NCI-H774 (cell line): ENCODE data around the gene MRPL11.
"Not testable (repeated sequence)": the region's sequence is repeated elsewhere in the genome, so short reads cannot be mapped to it uniquely, and the experiment has no call there.

Experiments used
- DNase-seq: peaks from one replicate; lab custom pipeline; 2025; lab: John Stamatoyannopoulos, UW

MRPL11 gene

DNA sequence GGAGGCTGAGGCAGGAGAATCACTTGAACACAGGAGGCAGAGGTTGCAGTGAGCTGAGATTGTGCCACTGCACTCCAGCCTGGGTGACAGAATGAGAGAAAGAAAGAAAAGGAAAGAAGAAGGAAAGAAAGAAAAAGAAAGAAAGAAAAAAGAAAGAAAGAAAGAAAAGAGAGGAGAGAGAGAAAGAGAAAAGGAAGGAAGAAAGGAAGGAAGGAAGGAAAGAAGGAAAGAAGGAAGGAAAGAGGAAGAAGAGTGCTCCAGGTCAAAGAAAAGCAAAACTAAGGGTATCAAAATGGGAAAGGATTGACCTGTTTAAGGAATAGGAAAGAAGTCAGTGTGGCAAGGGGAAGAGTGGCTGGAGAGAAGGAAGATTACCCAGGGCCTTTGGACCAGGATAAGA is 7.4 kb downstream of the MRPL11 start:
- not testable (repeated sequence) for DNase-seq

DNA sequence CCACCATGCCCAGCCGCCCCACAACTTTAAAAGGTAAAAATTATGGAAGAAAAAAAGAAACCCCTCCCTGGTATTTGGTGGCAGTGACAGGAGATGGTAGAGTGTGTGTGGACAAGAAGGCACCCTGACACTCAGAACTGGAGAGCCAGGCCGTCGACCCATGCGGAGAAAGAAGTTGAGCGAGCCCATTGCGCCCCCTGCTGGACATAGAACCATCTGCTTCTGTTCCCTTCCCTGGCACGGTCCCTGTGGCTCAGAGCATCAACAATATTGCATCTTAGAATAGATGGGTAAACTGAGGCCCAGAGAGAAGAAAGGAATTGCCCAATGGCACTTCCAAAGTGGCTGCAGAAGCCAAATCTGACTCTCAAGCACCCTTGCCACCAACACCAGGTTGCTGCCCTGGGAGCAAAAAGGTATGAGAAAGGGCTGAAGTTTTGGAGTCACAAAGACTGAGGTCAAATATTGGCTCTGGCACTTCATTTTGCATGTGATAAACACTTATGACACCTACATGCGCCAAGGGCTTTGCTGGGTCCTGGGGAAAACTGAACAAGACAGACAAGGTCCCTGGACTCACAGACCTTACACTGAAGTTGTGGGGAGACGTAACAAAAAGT is 8.6 kb downstream of the MRPL11 start:
- DNase-seq: peak; percentile 66

DNA sequence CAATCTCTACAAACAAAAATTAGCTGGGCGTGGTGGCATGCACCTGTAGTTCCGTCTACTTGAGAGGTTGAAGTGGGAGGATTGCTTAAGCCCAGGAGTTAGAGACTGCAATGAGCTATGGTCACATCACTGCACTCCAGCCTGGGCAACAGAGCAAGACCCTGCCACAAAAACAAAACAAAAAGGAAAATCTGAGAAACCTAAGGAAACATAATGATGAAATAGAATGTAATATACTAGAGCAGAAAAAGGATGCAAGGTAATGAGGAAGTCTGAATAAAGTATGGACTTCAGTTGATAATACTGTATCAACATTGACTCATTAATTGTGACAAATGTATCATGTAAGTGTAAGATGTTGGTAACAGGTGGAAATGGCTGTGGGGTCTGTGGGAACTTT is 9.7 kb downstream of the MRPL11 start:
- DNase-seq: no peak

DNA sequence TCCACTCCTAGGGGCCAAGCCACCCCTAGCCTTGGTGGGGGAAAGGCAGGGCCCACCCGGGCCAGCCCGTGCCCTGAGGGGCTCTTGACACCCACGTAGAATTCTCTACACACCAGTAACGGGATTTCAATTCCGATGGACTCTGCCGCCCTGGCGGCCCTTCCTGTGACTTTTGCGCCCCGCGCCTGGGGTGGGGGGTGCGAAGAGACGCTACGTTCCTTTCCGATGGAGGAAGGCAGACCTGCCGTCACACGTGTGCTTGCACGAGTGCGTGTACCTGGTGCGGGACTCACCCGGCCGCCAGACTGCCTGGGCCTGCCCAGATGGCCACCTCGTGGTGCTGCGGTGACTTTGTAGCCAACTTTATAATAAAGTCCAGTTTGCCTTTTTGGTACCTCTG is 12.3 kb downstream of the MRPL11 start:
- DNase-seq: no peak

DNA sequence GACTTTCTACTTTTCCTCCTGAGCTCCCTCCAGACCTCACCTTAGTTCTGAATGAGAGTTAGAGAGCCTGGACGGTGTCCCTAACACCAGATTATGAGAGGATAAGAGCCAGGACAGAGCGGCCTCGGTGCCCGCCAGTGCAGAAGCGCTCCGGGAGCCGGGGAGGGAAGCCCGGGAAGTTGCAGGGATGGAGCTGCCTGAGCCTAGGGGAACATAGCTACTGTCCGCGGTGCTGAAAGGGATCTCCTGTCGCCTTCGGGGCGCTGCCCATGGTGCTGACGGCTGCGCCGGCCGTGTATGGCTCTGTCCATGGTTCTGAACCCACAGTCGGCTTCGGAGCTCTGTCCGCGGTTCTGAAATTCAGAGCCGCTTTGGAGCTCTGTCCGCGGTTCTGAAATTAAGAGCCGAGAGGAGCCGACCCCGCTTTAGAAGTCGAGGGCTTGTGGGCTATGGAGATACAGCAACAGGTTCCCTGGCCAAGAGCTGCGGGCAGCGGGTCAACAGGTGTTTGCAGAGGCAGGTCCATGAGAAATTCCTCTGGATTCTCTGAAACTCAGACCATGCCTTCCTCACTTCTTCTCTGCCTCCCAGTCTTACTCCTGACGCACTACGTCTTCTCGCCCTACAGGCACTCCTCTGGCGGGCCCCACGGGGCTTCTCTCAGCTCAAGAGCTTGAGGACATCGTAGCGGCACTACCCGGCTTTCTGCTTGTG is 17.0 kb downstream of the MRPL11 start:
- DNase-seq: no peak

DNA sequence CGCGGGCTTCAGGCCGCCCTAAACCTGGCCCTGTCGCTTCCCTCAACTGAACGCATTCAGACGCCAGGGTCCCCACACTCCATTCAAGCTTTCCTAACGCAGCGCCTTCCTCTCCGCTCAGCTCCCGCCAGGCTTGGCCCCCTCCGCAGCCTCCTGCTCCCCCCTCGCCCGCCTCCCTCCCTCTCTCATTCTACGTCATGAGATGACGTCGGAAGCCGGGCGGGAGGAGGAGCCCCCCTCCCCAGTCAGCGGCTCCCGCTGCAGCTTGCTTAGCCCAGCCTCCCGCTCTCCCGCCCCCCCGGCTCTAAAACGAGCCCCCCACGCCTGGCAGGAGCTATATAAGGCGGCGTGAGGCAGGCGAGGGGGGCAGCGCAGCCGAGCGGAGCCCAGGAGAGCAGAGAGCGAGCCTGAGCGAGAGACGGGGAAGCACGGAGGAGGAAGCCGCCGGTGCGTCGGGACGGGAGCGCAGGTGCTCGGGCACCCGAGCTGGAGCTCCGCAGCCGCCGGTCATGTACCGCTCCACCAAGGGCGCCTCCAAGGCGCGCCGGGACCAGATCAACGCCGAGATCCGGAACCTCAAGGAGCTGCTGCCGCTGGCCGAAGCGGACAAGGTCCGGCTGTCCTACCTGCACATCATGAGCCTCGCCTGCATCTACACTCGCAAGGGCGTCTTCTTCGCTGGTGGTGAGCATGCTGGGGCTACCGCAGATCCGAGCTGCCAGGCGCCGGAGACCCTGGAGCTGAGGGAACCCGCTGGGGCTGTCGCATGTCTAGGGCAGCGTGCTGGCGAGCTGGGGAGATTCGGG is 17.8 kb downstream of the MRPL11 start, which contains the start of gene NPAS4:
Gene NPAS4 (plus strand): TSS at position 365 of the 806 bp plus-strand sequence. CDS start 145 bp downstream, at position 510.
- peak; percentile 70 for DNase-seq

DNA sequence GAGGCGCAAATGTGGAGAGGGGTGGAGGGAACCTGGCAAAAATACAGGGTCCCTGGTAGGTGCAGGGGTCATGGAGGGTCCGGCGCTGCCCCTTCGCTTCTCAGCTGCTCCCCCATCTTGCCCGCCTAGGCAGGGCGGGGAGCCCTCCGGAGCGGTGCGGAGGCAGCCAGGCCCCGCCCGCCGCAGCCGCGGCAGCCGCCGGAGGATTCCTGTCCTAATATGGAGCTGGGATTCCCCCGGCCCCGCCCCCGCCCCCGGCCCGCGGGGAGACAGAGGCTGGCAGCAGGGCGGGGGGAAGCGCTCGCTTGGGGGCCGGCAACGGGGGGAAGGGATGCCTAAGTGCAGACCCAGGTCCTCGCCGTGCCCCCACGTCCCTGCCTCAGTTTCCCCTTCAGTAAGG is 18.8 kb downstream of the MRPL11 start:
- DNase-seq: peak; percentile 7

DNA sequence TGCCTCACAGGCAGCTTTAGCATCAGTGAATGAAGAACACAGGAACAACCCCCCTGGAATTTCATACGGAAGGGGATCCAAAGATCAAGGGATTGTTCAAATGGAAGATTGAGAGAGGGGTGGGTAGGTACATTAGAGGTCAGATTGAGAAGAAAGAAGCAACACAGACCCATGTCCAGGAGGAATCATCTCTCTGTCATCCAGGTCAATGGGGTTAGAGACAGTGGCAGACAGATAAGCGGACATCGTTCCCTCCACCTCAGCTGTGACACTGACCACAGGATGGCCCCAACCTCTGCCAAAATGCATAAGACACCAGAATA is 19.7 kb downstream of the MRPL11 start:
- no peak for DNase-seq

DNA sequence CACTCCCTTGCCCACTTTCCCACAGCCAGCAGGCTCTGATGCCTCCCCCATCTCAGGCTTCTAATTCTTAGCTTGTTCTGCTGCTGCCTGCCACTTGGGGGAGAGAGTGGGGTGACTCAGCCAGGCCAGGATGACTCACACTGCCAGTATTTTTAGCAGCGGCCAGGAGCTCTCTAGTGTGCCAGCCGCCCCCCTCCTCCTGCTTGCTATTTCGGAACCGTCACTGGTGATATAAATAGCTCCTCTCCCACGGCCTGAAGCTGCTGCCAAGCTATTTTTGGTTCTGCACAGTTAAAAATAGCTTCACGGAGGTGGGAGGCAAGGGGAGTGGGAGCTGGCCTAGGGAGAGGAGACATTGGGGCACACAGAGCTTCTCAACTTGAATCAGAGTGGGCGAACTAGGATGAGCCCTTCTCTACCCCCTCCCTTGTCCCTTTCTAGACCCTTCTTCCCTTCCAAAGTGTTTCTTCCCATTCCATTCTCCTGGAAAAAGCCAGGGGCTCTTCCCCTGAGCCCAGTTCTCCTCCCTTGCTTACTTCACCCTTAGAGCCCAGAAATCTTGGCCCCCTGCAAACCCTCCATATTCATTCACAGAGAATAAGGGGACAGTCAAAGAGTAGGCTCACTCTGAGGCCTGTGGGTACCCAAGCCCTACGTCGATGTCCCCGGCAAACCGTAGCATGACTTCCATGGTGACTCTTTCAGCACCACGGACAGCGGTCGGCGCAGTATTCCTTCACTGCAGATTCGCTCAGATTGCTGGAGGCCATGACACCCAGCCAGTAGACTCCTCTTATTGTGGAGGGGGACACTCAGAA is 20.3 kb downstream of the MRPL11 start:
- DNase-seq: peak; percentile 57

DNA sequence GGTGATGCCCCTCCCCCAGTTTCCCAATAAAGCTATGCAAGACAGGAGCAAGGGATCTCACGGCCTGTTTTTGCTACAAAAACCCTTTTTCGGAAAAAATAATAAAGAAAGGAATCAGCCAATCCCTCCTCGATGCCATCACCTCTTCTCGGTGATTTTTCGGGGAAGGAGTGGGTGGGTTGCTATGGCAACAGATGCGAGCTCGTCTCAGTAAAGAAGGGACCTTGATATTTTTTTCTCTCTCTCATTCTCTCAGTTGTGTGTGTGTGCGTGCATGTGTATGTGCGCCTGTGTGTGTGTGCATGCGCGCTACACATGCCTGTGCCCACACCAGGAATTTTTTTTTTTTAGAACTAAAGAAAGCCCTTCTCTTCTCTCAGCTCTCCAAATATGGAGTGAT is 21.6 kb downstream of the MRPL11 start:
- no peak for DNase-seq

DNA sequence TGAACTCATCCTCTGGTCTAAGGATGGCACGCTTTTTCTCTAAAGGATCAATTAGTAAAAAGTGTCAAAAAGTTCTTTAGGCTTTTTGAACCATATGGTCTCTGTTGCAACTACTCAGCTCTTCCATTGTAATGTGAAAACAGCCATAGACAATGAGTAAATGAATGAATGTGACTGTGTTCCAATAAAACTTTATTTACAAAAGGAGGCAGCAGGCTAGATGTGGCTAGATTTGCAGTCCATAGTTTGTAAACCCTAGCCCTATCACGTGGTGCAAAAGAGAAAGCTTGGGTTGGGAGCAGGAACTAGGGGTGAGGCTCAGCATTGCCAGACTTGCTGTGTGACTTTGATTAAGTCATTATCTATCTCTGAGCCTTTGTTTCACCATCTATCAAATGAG is 23.2 kb downstream of the MRPL11 start:
- no peak for DNase-seq

DNA sequence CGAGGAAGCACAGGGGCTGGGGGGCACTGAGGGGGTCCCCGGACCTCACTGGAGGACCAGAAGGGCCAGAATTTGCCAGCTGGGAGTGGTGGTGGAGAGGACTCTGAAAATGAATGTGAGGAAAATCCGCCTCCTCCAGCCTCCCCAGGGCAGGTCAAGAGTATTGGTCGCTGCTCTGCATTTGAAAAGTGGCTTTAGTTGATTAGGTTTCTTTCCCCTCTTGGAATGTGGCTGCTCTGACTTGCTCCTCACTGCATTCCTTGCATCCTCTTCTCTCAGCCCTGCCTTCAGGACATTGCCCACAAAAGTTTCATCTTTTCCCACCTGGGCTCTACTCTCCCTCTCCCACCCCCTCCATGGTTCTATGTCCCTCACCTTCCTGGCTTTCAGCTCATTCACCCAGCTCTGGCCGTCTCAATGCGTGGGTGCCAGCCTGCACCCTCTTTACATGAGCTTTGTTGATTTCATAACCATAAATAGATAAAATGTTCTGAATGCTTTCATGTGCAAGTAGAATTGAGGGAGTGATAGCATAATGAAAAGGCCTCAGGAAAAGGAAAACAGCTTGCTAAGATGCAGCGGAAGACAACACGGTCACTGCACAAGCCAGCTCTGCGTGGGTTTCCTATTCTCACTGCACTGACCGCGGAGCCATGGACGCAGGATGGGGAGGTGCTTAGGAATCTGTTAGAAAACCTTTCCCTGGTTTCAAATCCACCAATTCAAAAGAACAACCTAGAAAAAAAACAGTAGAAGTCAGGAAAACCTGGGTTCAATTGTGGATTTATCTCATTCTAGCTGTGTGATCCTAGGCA is 24.3 kb downstream of the MRPL11 start:
- DNase-seq: no peak

DNA sequence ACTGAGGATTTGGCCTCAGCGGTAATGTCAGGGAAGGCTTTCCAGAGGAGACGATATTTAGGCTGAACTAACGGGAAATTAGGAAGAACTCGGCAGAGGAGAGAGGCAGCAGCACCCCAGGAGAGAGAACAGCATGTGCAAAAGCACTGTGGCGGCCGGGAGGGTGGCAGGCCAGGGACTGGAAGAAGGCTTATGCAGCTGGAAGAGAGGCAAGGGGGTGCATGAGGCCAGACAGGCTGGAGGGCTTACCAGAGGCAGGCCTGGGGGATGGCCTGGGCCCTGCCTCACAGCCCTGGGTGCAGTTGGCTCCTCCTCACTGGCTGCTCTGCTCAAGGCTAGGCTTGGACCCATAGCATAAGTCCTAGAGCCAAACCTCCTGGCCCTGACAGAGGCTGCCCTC is 25.5 kb downstream of the MRPL11 start:
- no peak for DNase-seq

DNA sequence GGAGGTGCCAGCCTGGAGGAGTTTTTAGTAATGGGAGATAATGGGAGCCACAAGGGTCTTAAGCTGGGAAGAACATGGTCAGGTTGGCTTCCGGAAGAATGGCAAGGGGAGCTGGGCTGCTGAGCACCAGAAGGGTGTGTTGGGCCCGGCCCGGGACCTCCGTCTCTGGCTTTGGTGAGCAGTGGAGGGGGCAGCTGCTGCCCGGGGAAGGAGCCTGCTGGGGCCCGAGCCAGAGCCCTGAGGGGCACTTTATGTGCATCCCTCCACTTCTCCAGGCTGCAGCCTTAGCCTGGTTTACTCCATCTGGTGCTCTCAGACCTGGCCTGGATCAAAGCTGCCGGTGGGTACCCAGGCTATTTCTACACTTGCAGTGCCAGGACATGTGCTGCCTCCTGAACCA is 26.5 kb downstream of the MRPL11 start:
- DNase-seq: no peak

DNA sequence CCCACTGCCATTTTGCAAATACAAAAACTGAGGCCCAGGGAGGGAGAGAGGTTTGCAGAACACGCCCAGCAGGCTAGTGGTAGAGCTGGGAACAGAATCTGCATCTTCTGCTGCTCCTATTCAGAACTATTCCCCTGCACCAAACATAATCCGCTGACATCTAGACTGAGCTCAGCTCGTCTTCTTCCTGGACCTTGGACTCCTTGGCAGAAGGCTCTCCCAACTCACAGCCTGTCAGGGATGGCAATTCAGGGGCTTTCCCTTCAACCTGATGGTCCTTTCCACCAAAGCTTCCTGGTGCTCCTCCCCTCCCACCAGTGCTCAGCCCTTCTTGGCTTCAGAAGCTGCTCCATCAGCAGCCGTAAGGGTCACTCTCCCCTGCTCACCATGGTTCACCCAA is 27.3 kb downstream of the MRPL11 start:
- DNase-seq: no peak

DNA sequence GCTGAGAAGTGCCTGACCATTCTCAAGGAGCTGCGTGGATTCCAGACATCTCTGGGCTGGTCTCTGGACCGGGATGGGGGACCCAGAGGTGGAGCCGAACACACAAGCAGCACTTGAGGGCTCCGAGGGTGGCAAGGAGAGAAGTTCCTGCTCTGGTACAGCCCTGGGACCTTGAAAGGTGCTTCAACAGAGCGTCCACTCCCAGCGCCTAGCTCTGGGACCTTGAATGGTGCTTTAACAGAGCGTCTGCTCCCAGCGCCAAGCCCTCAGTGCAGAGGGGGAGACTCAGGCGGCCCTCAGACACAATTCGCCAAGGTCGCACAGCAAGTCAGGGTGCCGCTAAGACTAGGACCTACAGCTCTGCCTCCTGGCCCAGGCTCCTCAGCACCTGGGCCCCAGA is 28.5 kb downstream of the MRPL11 start:
- no peak for DNase-seq

DNA sequence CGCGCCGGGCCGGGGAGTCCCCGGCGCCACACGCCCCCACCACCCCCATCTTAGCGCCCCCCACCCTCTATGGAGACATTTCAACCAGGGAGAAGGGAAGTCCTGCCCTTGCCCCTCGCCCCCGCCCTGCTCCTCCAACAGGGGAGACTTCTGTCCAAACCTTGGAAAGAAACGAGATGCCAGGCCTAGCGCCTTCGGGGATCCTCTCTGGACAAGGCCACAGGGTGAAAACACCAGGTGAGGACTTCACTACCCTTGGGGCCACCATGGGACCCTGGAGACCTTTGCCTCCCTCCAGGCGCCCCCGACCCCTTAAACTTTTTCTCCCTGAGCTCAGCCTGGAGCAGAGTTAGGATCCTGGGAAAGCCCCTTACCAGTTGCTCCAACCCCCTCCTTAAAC is 29.4 kb downstream of the MRPL11 start:
- DNase-seq: no peak

DNA sequence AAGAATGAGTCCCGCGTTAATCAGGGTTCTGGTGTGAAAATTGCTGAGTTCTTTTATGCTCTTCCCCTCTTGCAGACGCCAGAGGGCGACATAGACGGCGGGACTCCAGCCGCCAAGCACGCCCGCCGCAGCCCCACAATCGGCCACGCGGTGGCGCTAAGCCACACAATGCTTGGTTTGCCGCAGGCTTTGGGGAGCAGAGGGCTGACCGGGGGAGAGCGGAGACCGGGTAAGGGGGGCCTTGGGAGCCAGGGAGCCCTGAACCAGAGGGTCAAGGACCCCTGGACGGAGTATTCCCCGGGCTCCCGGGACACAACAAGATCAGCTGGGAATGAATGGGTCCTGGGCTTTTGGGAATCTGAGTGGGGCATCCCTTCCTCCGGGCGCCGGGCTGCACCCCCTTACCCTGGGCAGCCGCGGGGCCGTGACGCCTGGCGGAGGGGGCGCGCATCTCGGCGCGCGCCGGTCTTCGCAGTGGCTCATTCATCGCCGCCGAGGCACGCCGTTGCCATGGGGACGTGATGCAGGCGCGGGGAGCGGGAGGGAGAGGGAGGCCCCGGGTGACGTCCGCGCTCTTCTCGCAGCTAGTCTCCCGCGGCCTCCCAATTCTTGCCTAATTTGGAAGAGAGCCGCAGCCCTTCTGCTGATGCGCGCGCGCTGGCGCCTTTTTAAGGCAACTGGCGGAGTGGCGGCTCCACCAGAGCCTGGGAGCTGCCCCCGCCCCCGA is 30.0 kb downstream of the MRPL11 start:
- peak; percentile 85 for DNase-seq

DNA sequence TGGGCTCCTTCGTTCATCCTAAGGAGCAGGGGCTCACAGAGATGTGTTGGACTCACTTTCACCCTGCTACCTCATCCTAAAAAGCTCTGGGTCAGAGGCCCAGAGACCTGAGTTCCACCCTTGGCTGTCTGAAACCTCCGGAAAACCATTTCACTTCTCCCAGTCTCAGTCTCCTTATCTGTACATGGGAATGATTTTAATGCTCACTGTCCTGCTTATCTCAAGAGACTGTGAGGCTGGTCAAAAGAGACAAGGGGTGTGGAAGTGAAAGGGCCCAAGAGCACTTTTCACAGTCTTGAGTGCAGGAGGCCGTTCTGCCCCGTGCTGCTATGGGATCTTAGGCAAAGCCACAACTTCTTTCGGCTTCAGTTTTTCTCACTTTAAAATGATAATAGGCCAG is 31.0 kb downstream of the MRPL11 start:
- DNase-seq: no peak

DNA sequence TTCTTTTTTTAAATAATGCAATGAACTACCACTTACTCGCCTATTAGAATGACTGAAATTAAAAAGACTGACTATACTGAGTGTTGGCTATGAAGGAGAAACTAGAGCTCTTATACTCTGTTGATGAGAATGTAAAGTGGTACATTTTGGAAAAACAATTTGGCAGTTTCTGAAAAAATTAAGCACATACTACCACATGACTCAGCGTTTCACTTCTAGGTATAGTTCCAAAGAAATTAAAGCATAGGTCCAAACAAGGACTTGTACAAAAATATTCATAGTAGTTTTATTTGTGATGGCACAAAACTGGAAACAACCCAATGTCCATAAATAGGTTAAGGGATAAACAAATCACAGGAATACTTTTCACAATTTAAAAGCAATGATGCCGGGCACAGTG is 44.7 kb downstream of the MRPL11 start:
- no peak for DNase-seq

DNA sequence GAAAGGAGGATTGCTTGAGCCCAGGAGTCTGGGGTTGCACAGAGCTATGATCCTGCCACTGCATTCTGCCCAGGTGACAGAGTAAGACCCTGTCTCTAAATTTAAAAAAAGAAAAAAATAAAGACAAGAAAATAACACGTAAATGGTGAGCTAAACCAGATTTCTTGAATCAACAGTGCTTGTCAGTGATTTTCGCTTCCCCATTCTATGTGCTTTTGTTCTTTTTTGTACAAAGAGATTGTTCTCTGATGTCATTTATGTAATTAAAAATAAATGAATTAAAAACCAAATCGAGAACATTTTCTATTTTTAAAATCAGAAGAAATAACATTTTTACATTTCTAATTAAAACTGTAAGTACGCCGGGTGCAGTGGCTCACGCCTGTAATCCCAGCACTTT is 47.3 kb downstream of the MRPL11 start:
- DNase-seq: no peak
